Stimulated activated CD4-positive, alpha-beta T cell treated with anti-CD3 and anti-CD28 coated beads, TNF-alpha, amount 100 ng/mL, for 48 hours (primary cell): ENCODE results near the gene SLC28A1.
A peak's percentile ranks its signal among the peaks of the same experiment; 100 is the strongest.
"Not testable (repeated sequence)": the region's sequence is repeated elsewhere in the genome, so short reads cannot be mapped to it uniquely, and the experiment has no call there.

Experiments
- DNase-seq, 3 donors: peaks; one replicate each; pipeline ENCODE4 v3.0.0-alpha.2; 2020; ENCODE audit warnings: low read depth in 3 of 3

The SLC28A1 gene

GRCh38 chr15:84970843-84971242, 86.4 kb downstream of the SLC28A1 start:
- no peak for DNase-seq

- DNase-seq = no peak
Observed at GRCh38 chr15:84973492-84974460, 89.3 kb downstream of the SLC28A1 start.

GRCh38 chr15:84975871-84976351, 91.4 kb downstream of the SLC28A1 start:
- DNase-seq = no peak

- no peak for DNase-seq
Observed at GRCh38 chr15:84976746-84977345, 92.4 kb downstream of the SLC28A1 start.

- DNase-seq = no peak
Observed at GRCh38 chr15:84979651-84980050, 95.2 kb downstream of the SLC28A1 start.

- peak; percentile 61 to 77 (median 69) for DNase-seq
Observed at GRCh38 chr15:84980196-84981053, 96.0 kb downstream of the SLC28A1 start.

- peak; percentile 90 to 94 (median 92) for DNase-seq
Observed at GRCh38 chr15:84981054-84981710, 96.7 kb downstream of the SLC28A1 start.

GRCh38 chr15:84981711-84982300, 97.3 kb downstream of the SLC28A1 start, which contains the start of gene PDE8A:
Gene PDE8A (plus strand): TSS chr15:84981856. CDS start chr15:84982163, 307 bp downstream.
- peak in 2 of 3 donors; percentile 28 to 43 for DNase-seq

GRCh38 chr15:84982301-84982920, 97.9 kb downstream of the SLC28A1 start:
- peak in 2 of 3 donors; percentile 21 to 33 for DNase-seq

GRCh38 chr15:84983294-84983693, 98.8 kb downstream of the SLC28A1 start:
- no peak for DNase-seq

GRCh38 chr15:84983711-84984110, 99.2 kb downstream of the SLC28A1 start:
- no peak for DNase-seq

- DNase-seq = no peak
Observed at GRCh38 chr15:84985158-84985557, 100.7 kb downstream of the SLC28A1 start.

GRCh38 chr15:84987351-84987750, 102.9 kb downstream of the SLC28A1 start:
- not testable (repeated sequence) for DNase-seq

GRCh38 chr15:84987949-84988624, 103.6 kb downstream of the SLC28A1 start:
- DNase-seq = no peak

- no peak for DNase-seq
Observed at GRCh38 chr15:84988909-84989644, 104.6 kb downstream of the SLC28A1 start.

GRCh38 chr15:84990507-84990906, 106.0 kb downstream of the SLC28A1 start:
- no peak for DNase-seq

GRCh38 chr15:84991014-84991712, 106.7 kb downstream of the SLC28A1 start:
- no peak for DNase-seq
